HEK293 (cell line): ENCODE results near the gene CIRBP.

Source experiments
- CTCF ChIA-PET: fragments of 350-600 bp; formaldehyde crosslinking; extraction: SDS; loops from one replicate; lab custom pipeline; 2021; ENCODE audit warnings: antibody characterized with exemption; lab: Yijun Ruan, JAX
- POLR2A ChIA-PET: fragments of 300-600 bp; formaldehyde crosslinking; extraction: SDS; loops from one replicate; lab custom pipeline; 2020; ENCODE audit warnings: antibody characterized with exemption, inconsistent platforms; lab: Yijun Ruan, JAX
- H3K27ac ChIP-seq: fragments of 200-500 bp; sonication (Bioruptor generic); 2 replicates; pipeline ENCODE4 v1.5.1; 2014; ENCODE audit warnings: low read depth, low read length, control low read depth, inconsistent platforms; ENCODE audit errors: extremely low read depth
- H3K36me3 ChIP-seq, 2 experiments: fragments of 200-500 bp in 1 of 2; sonication (Bioruptor generic) in 1 of 2; 1 replicate in 1 of 2; 2 replicates in 1 of 2; pipeline ENCODE4 v1.5.1; 2014 to 2017; ENCODE audit warnings: inconsistent platforms in 2 of 2, low read length in 2 of 2; ENCODE audit not compliant: control insufficient read depth in 2 of 2, insufficient read depth in 1 of 2
- H3K4me1 ChIP-seq: fragments of 200-500 bp; sonication (Bioruptor generic); 2 replicates; pipeline ENCODE4 v1.5.1; 2014; ENCODE audit warnings: mild to moderate bottlenecking, low read length, inconsistent platforms; ENCODE audit not compliant: control insufficient read depth, insufficient read depth
- H3K4me3 ChIP-seq: 2 replicates; pipeline ENCODE4 v1.5.1; 2011; ENCODE audit warnings: low read depth, mild to moderate bottlenecking, control low read depth, low read length, moderate library complexity
- H3K9me3 ChIP-seq: fragments of 200-500 bp; sonication (Bioruptor generic); 2 replicates; pipeline ENCODE4 v1.5.1; 2014; ENCODE audit warnings: low read depth, low read length, inconsistent platforms; ENCODE audit not compliant: control insufficient read depth, insufficient read depth
- ZFP41 ChIP-seq: fragments of 450-650 bp; formaldehyde crosslinking; IDR thresholded peaks from 2 replicates; pipeline ENCODE4 v1.5.1; 2016; ENCODE audit warnings: missing biosample characterization, missing genetic modification characterization, borderline replicate concordance
- ZNF16 ChIP-seq: fragments of 450-650 bp; formaldehyde crosslinking; IDR thresholded peaks from 2 replicates; pipeline ENCODE4 v1.5.1; 2016; ENCODE audit warnings: low read depth, missing biosample characterization, missing genetic modification characterization
- ZNF510 ChIP-seq: fragments of 450-650 bp; formaldehyde crosslinking; IDR thresholded peaks from 2 replicates; pipeline ENCODE4 v1.5.1; 2018; ENCODE audit warnings: mild to moderate bottlenecking, missing genetic modification characterization, missing biosample characterization; ENCODE audit not compliant: insufficient replicate concordance
- ZNF623 ChIP-seq: fragments of 450-650 bp; formaldehyde crosslinking; IDR thresholded peaks from 2 replicates; pipeline ENCODE4 v1.5.1; 2016; ENCODE audit warnings: missing biosample characterization, missing genetic modification characterization

The CIRBP gene

GRCh38 chr19:1324249-1324805 is 55.2 kb downstream of the CIRBP start:
- H3K36me3 ChIP-seq = no peaks in the 10 kb centered on the region
- TF ChIP-seq ZNF16 (tag by site-specific recombination) (peak; percentile 94), ZFP41 (tag by site-specific recombination) (no peak), ZNF623 (tag by site-specific recombination) (peak; percentile 74), ZNF510 (tag by site-specific recombination) (no peak)
- TF ChIP-seq, all 188 proteins: peak for 2
- Histone ChIP-seq H3K27ac (peak overlapping the region; percentile 43; the same call in 1 of the 2 replicates), H3K4me3 (no peak overlapping the region), H3K9me3 (no peaks in the 10 kb centered on the region), H3K4me1 (peaks cover 5% of the 10 kb centered on the region; the same call in 1 of the 2 replicates)
- ChIA-PET CTCF (interaction anchor here (0.6 to 1.4 kb wide), 4 partner anchors 8 to 278 kb away, joined by 3 read pairs; no protein-coding TSS in a partner anchor), POLR2A (interaction anchor here (0.8 to 1.1 kb wide), 2 partner anchors 10 to 59 kb away, joined by 4 to 5 read pairs; no protein-coding TSS in a partner anchor)
